SK-N-SH (cell line): Measurements from ENCODE around the gene SNRPN.

Experiments
- CHD2 ChIP-seq: fragments of 150-350 bp; IDR thresholded peaks from 2 replicates; pipeline ENCODE4 v1.6.1; 2018; ENCODE audit warnings: low read length; ENCODE audit not compliant: partially characterized antibody
- EP300 ChIP-seq, 2 experiments: IDR thresholded peaks; 2 replicates each; pipeline versions ENCODE4 v1.4.0 to v1.6.1; 2012; ENCODE audit warnings: borderline replicate concordance in 1 of 2, low read depth in 1 of 2, low read length in 1 of 2
- POLR2AphosphoS5 ChIP-seq: IDR thresholded peaks from 2 replicates; pipeline ENCODE4 v1.6.1; 2012; ENCODE audit warnings: low read depth, low read length
- REST ChIP-seq: IDR thresholded peaks from 2 replicates; pipeline ENCODE4 v1.6.1; 2012; ENCODE audit warnings: mild to moderate bottlenecking, low read depth, low read length, moderate library complexity

- TF ChIP-seq REST (no peak), EP300 (IDR thresholded peaks at IDR 0.05; ENCODE audit: borderline replicate concordance in 1 of 2, low read depth in 1 of 2, low read length in 1 of 2) (no peak), POLR2AphosphoS5 (no peak), CHD2 (no peak)
Observed at GRCh38 chr15:24971052-24971451, 16.3 kb downstream of the SNRPN start.
